Pons (tissue), 1 donor: ENCODE measurements around the gene CBFA2T2.
"Not testable (repeated sequence)": the region's sequence is repeated elsewhere in the genome, so short reads cannot be mapped to it uniquely, and the experiment has no call there.

Experiments used
- DNase-seq: peaks from one replicate; pipeline ENCODE4 v3.0.0-alpha.2; 2016; ENCODE audit warnings: low spot score

Gene CBFA2T2

DNA sequence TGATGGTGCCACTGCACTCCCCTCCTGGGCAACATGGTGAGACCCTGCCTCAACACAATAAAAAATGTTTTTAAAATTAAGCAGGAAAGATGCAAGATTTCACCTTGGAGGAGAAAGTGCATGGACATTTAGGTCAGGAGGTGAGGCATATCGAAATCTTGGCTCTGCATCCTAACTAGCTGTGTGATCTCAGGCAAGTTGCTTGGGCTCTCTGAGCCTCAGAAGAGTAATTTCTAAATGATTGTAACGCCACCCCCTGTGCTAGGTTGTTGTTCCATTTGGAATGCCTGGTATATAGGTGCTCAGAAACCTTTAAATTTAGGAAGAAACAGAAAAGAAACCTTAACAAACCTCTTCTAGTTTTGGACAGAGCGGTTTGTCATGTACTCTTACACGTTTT lies 136.3 kb downstream of the CBFA2T2 start:
- DNase-seq: no peak

DNA sequence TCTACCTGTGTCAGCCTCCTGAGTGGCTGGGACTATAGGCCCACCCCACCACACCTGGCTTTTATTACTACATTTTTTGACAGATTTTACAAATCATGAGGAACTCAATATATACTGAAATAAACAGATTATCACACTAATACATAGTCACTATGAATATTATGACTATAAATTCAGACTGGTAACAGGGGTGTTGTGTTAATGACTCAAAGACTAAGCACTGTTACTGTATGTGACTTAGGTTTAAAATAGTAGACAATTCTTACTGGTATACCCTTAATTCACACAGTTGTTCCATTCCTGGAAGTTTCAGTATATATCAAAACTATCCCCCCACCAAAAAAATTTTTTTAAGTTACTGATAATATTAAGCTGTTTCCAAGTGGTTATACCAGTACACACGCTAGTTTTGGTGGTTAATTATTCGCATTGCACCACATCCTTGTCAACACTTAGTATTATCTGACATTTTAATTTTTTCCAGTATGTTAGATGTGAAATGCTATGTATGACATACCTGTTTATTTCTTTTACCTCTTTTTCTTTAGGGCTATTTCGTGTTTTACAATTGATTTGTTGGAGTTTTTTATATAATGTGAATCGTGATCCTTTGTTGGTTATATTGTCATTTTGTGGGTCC lies 137.8 kb downstream of the CBFA2T2 start:
- no peak for DNase-seq

DNA sequence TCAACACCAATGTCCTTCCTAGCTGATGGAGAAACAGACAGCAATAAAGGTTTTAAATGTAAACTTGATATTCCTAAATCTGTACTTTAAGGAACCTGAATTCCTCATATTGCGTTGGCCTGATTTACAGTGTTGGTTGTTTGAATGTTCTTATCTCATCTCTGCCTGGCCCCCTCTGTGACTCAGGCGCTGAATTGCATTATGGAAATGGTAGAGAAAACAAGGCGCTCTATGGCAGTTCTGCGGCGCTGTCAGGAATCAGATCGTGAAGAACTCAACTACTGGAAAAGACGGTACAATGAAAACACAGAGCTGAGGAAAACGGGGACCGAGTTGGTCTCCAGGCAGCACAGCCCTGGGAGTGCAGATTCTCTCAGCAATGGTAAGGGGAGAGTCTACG lies 139.6 kb downstream of the CBFA2T2 start:
- no peak for DNase-seq

DNA sequence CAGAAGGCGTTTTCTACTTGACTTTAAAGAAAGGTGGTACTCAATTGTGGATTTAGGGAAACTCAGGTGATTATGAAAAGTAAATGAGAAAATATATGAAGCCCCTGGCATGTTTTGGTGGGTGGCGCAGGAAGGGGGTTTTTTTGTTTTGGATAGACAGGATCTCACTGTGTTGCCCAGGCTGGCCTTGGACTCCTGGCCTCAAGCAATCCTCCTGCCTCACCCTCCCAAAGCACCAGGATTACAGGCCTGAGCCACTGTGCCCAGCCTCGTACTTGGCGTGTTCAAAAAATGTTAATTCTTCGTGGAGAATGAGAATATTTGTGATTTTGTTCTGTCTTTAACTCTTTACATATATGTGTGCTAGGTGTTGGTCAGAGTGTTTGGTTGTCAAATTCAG lies 140.1 kb downstream of the CBFA2T2 start:
- DNase-seq: no peak

DNA sequence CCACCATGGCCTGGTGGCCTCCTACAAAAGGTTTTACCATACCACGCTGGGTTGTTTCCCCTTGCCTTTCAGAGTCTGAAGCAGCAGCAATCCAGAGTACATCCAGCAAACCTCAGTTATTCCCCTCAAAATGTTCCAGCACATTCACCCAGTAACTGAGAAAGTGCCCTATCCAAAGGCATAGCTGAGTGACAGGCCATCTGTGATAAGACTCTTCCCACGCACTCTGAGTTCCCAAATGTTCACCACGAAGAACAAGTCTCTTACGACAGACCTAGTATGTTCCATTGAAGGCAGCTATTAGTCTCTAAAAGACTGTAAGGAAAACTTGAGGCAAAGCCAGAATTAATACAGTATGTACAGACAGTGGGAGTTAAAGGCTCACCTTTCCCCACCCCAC lies 140.6 kb downstream of the CBFA2T2 start:
- DNase-seq: no peak

DNA sequence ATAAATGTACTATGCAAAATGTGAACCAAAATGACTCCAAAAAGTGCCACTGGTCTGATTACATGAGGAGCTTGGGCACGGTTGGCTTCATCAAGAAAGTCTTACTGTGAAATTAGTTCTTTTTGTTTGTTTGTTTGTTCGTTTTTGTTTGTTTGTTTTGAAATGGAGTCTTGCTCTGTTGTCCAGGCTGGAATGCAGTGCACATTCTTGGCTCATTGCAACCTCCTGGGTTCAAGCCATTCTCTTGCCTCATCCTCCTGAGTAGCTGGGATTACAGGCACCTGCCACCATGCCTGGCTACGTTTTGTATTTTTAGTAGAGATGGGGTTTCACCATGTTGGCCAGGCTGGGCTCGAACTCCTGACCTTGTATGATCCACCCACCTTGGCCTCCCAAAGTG lies 142.0 kb downstream of the CBFA2T2 start:
- not testable (repeated sequence) for DNase-seq

DNA sequence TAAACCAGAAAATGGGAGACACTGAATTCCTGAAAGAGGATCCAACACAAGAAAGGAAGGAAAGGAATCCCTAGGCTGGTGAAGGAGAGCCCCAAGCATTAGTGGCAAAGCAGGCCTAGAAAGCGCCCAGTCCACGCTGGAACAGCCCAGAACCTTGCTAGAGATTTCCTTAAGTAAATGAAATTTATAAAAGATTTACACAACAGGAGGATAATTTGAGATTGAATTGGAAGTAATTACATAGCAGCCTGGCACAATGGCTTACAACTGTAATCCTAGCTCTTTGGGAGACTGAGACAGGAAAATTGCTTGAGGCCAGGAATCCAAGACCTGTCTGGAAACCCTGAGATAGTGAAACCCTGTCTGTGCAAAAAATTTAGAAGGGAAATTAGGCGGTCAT lies 145.4 kb downstream of the CBFA2T2 start:
- DNase-seq: no peak

DNA sequence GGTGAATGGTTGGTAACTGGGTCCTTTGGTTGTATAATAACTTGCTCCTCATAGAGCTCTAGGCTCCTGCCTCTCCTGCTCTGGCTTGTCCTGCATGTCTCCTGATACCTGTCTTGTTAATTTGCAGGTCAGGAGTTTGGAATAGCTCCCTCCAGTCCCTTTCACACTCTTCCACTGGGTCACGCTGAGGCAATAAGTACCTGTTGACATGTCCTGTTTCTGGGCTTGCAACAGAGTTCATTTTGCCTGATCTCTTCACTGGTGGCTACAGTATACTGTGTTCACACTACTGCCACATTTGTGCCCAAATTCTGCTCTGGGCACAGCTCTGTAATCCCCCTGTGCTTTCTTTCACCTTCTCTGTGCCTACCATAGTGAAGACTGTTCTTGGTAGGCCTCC lies 146.9 kb downstream of the CBFA2T2 start:
- DNase-seq: no peak

DNA sequence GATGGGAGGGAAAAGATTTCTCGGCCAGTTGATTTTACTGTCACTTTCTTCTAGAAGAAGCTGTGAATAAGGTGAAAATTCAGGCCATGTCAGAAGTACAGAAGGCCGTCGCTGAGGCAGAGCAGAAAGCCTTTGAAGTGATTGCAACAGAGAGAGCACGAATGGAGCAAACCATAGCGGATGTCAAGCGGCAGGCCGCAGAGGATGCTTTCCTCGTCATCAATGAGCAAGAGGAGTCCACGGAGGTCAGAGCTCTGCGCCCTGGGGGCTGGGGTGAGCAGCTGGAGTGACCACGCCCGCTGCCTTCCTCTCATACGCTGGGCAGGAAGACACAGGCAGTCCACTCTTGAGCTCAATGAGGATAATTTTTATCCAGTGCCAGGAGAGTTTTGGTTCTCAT lies 150.4 kb downstream of the CBFA2T2 start:
- DNase-seq: no peak

DNA sequence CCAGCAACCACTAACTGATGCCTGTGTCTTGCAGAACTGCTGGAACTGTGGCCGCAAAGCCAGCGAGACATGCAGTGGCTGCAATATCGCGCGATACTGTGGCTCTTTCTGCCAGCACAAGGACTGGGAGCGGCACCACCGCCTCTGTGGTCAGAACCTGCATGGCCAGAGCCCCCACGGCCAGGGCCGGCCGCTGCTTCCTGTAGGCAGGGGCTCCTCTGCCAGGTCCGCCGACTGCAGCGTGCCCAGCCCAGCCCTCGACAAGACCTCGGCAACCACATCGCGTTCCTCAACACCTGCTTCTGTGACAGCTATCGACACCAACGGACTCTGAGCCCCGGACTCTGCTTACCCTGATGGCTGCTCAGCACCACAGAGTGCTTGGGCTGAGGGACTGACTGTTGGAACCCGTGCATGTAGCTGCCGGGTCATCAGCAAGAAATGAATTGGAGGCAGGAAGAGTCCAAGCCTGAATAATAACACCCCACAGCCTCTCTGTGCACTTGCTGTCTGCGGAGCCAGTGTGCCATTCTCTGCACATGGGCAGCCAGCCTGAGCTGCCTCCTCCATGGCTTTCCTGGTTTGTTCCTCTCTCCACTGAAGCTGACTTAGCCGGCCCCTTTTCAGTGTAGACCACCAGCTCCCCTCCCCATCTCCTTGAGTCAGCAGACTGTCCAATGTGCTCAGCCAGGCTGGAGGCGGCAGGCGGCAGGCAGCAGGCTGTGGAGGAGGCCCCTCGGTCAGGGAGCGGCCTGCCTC lies 154.6 kb downstream of the CBFA2T2 start:
- no peak for DNase-seq

DNA sequence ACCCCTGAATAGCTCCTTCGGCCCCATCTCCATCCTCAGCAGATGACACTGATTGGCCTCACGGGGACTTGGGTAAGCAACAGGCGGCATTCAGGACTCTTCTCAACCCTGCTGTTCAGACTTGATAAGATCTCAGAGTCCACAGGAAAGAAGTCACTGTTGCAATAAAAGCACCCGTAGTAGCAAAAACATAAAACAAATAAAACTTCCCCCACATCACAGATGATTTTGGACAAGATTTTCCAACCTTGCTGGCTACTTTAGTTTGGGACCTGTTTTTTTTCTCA lies 155.1 kb downstream of the CBFA2T2 start:
- DNase-seq: no peak

DNA sequence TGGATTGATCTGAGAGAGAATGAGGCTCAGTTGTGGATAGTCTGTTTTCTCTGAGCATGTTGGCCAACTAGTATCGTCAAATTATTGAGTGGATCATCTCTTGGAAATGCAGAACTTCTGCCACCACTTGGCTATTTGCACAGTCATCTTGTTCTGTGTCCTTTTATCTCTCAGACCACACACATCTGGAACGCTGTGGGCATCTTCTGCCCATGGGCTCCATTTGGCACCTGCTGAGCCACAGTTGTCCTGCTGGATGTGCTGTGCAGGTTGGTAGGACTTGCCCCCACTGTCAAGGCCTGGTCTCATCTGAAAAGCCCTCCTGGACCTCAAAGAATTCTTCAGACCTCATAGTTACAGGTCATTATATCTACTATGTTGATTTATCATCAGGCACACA lies 155.5 kb downstream of the CBFA2T2 start:
- no peak for DNase-seq

DNA sequence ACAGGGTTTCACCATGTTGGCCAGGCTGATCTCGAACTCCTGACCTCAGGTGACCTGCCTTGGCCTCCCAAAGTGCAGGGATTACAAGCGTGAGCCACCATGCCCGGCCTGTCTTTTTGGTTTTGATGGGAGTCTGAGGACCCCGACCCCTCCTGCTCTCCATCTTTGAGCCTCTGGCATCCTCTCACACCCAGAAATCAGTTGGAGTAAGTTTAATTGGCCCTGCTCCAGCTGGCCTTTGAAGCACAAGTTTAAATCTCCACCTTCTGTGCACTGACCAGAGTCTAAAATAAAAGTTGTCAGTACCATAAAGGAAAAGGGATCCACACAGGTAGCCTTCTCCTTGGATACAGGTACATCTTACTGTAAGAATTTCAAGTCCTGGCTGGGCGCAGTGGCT lies 156.3 kb downstream of the CBFA2T2 start:
- no peak for DNase-seq

DNA sequence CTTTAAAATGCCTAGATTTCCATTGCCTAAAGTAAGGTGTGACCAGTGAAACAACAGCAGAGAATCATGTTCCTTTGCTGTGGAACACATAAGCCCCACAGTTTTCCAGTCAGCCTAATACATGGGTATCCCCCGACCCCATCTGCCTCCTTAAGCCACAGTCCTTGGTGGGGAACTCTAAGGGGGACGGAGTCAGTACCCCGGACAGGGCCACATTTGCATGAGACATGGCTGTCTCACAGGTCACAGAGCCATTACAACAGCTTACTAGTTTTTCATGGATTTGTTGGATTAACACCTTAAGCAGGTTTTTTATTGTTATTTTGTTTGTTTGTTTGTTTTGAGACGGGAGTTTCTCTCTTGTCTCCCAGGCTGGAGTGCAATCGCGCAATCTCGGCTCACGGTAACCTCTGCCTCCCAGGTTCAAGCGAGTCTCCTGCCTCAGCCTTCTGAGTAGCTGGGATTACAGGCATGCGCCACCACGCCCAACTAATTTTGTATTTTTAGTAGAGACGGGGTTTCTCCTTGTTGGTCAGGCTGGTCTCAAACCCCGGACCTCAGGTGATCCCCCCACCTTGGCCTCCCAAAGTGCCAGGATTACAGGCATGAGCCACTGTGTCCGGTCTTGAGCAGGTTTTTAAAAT lies 157.2 kb downstream of the CBFA2T2 start:
- DNase-seq: not testable (repeated sequence)

DNA sequence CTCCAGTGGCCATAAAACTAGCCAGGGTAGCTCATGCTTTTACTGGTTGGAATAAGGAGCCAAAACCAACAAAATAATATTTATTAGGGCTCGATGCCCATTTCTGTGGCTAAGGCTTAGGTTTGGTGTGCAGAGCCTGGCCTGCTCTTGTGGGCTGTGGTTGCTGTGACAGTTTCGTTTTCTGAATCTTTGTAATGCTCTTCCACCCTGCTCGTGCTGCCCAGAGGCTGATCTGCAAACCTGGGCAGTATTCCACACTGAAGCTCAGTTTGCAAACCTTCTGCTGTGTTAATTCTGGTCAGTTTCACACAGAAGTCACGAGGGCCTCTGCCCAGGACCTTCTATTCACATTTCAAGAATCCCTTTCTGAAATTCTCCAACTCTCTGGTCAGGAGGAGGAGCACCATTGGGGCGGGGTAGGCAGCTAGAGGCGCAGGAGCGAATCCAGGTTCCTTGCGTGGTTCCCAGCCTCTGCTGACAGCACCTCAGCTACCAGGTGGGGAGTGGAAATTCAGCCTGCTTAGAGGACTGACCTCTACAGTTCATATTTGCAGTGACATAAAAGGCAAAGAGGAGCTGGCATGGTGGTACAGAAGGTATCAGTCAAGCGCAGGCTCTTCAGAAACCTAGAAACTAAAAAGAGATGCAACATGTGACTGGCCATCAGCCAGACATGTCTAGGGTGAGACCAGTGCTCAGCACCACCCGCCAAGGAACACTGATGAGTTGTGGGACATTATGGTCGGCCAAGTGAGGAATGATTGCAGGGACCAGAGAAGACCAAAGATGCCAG lies 157.9 kb downstream of the CBFA2T2 start:
- DNase-seq: no peak

DNA sequence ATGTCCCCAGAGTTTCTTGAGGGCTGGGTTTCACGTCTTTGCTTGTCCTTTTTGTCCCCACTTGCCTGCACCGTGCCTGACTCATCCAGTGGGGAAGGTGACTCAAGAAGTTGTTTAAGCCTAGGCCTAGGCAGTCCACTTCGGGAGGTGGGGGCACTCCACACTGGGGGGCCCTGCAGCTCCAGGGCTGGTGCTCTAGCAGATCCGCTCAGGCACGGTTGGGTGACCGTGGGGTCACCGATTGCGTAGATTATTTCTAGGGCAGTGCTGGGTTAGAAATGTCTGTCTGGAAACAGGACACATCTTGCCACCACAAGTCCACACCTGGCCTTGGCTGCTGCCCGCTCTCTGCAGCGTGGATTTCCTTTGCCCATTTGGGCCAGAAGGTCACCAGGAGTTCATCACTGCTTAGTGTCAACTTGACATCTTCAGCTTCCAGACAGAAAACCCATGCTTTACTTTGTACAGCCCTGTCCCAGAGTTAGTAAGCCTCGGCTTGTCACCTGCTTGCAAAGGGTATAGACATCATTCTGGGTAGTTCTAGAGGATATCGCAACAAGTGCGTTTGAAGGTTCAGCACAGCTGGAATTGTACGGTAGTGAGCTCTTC lies 158.6 kb downstream of the CBFA2T2 start:
- DNase-seq: no peak

DNA sequence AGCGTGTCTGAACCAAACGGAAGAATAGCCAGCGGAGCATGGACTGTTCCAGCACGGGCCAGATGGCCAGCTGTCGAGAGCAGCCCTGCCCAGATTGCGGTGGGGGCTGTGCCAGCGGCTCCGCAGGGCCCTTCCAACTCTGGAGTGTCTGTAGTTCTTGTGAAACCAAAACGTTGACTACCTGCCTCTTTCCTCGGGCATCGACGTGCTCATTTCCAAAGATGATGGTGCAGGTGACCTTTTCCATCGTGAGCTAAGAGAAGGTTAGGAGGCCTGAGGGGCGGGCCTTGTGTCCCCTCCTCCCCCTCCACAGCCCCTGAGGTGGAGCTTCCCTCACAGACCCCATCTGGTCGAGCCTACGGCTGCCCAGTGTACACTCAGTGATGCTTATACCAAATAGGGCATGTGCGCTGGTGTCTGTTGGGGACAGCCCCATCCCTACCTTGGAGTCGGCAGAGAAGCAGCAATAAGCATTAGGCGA lies 159.3 kb downstream of the CBFA2T2 start:
- peak; percentile 55 for DNase-seq

DNA sequence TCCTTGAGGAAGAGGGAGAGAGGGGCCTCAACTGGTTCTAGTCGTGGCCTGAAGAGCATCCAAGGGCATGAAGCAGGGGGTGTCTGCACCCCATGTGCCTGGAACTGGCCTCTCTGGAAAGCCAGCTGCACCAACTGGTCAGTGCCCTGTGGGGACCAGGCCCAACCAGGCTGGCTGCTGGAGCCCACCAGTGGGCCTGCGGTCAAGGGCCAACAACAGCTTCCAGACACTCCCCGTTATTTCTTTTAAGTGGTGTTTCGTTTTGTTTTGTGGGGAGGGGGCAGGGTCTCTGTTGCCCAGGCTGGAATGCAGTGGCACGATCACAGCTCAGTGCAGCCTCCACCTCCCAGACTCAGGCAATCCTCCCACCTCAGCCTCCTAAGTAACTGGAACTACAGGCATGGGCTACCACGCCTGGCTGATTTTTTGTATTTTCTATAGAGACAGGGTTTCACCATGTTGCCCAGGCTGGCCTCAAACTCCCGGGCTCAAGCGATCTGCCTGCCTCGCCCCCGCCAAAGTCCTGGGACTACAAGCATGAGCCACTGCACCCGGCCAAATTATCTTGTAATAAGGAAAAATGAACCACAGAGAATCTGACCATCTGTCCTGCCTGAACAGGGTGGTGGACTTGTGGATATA lies 160.3 kb downstream of the CBFA2T2 start:
- DNase-seq: no peak

DNA sequence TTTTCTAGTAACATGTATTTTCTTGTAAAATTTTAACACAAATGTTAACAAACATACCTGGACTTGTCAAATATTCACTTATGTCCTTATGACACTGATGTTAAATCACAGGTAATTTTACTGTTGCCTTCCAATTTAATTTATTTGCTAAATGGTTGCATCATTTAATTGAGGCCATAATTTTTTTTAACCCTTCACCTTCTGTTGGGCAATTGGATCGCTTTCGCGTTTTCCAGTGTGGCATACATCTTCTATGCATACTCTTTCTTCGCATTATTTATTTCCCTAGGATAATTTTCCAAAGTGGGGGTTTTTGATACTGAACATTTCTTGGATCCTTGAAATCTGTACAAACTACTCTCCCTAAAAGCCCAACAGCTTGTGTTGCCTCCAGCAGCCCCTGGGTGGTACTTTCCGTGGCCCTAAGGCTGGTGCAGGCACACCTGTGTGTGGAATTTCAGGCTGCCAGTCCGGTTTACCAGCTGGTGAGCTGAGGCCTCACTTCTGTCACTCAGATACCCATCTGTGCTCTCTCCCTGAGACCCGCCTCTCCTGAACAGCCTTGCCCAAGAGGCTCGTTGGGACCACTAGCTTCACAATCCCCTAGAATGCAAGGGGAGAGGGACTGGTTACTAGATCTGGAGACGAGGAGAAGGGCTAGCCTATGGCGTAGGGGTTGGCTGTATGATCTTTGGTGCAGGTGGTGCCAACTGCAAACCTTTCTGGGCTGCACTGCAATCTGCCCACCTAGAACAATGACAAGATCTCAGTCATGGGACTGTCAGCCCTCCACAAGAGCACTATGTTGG lies 161.1 kb downstream of the CBFA2T2 start:
- DNase-seq: no peak

DNA sequence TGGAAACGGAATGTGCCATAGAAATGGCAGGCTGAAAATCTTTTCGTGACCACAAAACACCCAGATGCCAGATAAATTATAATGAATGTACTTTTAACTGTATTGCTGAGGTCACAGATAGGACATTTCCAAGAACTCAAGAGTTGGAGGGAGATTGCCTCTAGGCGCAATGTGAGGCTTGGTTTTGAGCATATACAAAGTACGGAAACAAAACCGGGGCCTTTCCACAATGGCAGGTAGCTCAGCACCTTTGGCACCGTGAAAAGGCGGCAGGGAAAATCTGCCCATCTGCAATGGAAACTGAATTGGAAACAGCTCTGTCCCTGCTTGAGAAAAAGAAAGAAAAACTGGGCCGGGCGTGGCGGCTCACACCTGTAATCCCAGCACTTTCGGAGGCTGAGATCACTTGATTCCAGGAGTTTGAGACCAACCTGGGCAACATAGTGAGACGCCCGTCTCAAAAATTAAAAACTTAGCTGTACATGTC lies 161.7 kb downstream of the CBFA2T2 start:
- no peak for DNase-seq
